K562 (cell line): ENCODE measurements around the gene PTPMT1. TPM values are rescaled to one million over a fixed set of nuclear protein-coding genes. Genes with fewer than 3 reads are reported as not detected.

Source experiments
- ADNP ChIP-seq: fragments of 200-800 bp; sonication (Bioruptor generic); IDR thresholded peaks from 2 replicates; pipeline ENCODE4 v1.6.1; 2016; ENCODE audit warnings: missing genetic modification characterization, missing compliant biosample characterization
- ARID1B ChIP-seq: fragments of 450-650 bp; IDR thresholded peaks from 2 replicates; pipeline ENCODE4 v1.6.1; 2016; ENCODE audit warnings: antibody characterized with exemption, mild to moderate bottlenecking, inconsistent platforms
- CXXC5 ChIP-seq: fragments of 250-450 bp; sonication (Bioruptor Pico); IDR thresholded peaks from 2 replicates; pipeline ENCODE4 v1.8.0; 2022; ENCODE audit warnings: inconsistent platforms, mild to moderate bottlenecking, moderate library complexity
- GTF2E2 ChIP-seq: fragments of 200-800 bp; sonication (Bioruptor generic); IDR thresholded peaks from 2 replicates; pipeline ENCODE4 v1.6.1; 2016; ENCODE audit warnings: missing genetic modification characterization, missing compliant biosample characterization
- HDAC1 ChIP-seq, 2 experiments: fragments of 450-650 bp; IDR thresholded peaks; 2 replicates each; pipeline ENCODE4 v1.6.1; 2016 to 2017; ENCODE audit warnings: inconsistent platforms in 1 of 2, mild to moderate bottlenecking in 1 of 2, moderate library complexity in 1 of 2
- HDGF ChIP-seq: fragments of 450-650 bp; IDR thresholded peaks from 2 replicates; pipeline ENCODE4 v1.6.1; 2016
- HSF4 ChIP-seq: fragments of 250-450 bp; sonication (Bioruptor Pico); IDR thresholded peaks from 2 replicates; pipeline ENCODE4 v2.1.2; 2022; ENCODE audit warnings: mild to moderate bottlenecking, moderate library complexity, borderline replicate concordance
- ILF3 ChIP-seq: fragments of 450-650 bp; IDR thresholded peaks from 2 replicates; pipeline ENCODE4 v1.6.1; 2018; ENCODE audit warnings: antibody characterized with exemption, mild to moderate bottlenecking, moderate library complexity, borderline replicate concordance
- RCOR1 ChIP-seq, 2 experiments: IDR thresholded peaks; 2 replicates each; pipeline ENCODE4 v1.6.1; 2012; ENCODE audit warnings: low read depth in 2 of 2, low read length in 2 of 2, borderline replicate concordance in 1 of 2, improper control_type of control experiment in 1 of 2
- SIN3A ChIP-seq, 2 experiments: fragments of 150-350 bp in 1 of 2; IDR thresholded peaks; 2 replicates each; pipeline ENCODE4 v1.6.1; 2011 to 2016; ENCODE audit warnings: borderline replicate concordance in 2 of 2, low read depth in 2 of 2, low read length in 2 of 2, mild to moderate bottlenecking in 2 of 2, moderate library complexity in 2 of 2; ENCODE audit not compliant: control insufficient read depth in 1 of 2
- SMARCA4 ChIP-seq: fragments of 450-650 bp; IDR thresholded peaks from 2 replicates; pipeline ENCODE4 v1.6.1; 2016
- polyA plus RNA-seq, 8 experiments: library from polyadenylated mRNA; depleted of rRNA in 4 of 8; stranded (reverse) in 5 of 8; unstranded in 3 of 8; fragments of >200 nt; fragmentation: Nextera tagmentation in 2 of 8; fragmentation: Illumina TruSeq in 1 of 8; extraction: Ambion mirVana in 2 of 8; extraction: Trizol in 1 of 8; gene quantifications; 2 replicates each; pipeline versions ENCODE4 v1.2.1 to v1.2.3, GENCODE V29; 2011 to 2014; ENCODE audit warnings: inconsistent platforms in 1 of 8, missing spikeins in 1 of 8
- total RNA-seq, 7 experiments: library from RNA; depleted of rRNA in 6 of 7; stranded (reverse); fragments of >200 nt in 6 of 7; fragmentation: Illumina TruSeq in 2 of 7; extraction: Trizol in 2 of 7; gene quantifications; 2 replicates each; pipeline versions ENCODE4 v1.2.1 to v1.2.3, GENCODE V29; 2011 to 2021; ENCODE audit warnings: low replicate concordance in 1 of 7
- TF ChIP-seq, protein P1 (sequence below), 2 experiments: fragments of 450-650 bp in 1 of 2; sonication (generic) in 1 of 2; formaldehyde crosslinking in 1 of 2; IDR thresholded peaks; 2 replicates each; pipeline versions ENCODE4 v1.7.1 to v1.9.0; 2016 to 2022; ENCODE audit warnings: inconsistent platforms in 1 of 2, mild to moderate bottlenecking in 1 of 2, missing genetic modification reagents in 1 of 2
- TF ChIP-seq, protein P2 (sequence below): sonication (generic); formaldehyde crosslinking; IDR thresholded peaks from 2 replicates; pipeline ENCODE4 v1.8.0; 2022; ENCODE audit warnings: missing genetic modification reagents, mild to moderate bottlenecking, borderline replicate concordance
- TF ChIP-seq, protein P3 (sequence below): IDR thresholded peaks from 2 replicates; pipeline ENCODE4 v1.6.1; 2012; ENCODE audit warnings: low read depth, low read length, improper control_type of control experiment, borderline replicate concordance

PTPMT1 gene
- total and polyA plus RNA-seq, 9 of the 15 experiments (the other 6 are each of a cell fraction or from before 2014, with no cell fraction given): 10.4 to 140 (median 67.2) TPM

DNA sequence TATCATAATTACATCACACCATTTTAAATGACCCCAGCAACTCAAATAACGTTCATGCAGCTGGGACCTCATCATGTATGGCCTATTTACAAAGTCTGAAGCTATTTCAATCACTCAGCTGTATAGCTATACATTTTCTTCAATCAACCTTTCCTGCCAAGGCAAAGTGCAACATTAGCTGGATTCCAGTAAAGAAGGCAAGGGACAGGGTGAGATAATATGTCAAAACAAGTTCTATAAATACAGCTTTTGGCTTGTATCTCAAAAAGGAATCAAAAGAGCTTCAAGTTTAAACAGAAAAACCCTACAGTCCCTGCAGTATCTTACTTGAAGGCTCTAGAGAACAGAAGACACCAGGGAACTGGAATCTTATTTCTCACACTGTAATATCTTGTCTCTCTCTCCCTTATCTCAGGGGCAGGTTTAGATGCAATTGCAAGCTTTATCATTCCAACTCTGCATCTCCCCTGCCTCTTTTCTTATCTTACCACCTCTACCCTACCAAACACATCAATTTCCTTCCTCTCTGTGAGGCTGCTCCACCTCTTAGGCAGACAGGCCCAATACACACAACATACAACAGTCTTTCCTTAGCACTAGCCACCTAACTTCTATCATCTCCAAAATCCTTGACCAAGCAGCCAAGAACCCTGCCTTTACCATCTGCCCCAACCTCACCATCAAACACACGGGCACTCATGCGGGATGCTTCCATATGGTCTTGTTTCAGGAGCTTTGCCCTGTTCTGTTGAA lies 47.0 kb upstream of the PTPMT1 start (continued):
- TF ChIP-seq SMARCA4 (peak; percentile 67), HDGF (0 out of 2 replicates have a peak, but pooled peaks have one; percentile 40), ILF3 (no peak), SIN3A (IDR thresholded peaks at IDR 0.05; ENCODE audit: borderline replicate concordance in 2 of 2, control insufficient read depth in 1 of 2, low read depth in 2 of 2, low read length in 2 of 2) (no peak), ADNP (tag) (no peak), GTF2E2 (tag) (no peak), HDAC1 (IDR thresholded peaks at IDR 0.05) (peak in 1 of 2 experiments; percentile 63; a peak in 1 of 4 replicates), ARID1B (peak; percentile 60), HSF4 (CRISPR knock-in tag) (no peak), RCOR1 (IDR thresholded peaks at IDR 0.05; ENCODE audit: borderline replicate concordance in 1 of 2, low read depth in 2 of 2, low read length in 2 of 2) (peak in 1 of 2 experiments; percentile 79; a peak in 2 of 4 replicates), CXXC5 (CRISPR knock-in tag) (no peak)
- TF ChIP-seq, protein P1, sequence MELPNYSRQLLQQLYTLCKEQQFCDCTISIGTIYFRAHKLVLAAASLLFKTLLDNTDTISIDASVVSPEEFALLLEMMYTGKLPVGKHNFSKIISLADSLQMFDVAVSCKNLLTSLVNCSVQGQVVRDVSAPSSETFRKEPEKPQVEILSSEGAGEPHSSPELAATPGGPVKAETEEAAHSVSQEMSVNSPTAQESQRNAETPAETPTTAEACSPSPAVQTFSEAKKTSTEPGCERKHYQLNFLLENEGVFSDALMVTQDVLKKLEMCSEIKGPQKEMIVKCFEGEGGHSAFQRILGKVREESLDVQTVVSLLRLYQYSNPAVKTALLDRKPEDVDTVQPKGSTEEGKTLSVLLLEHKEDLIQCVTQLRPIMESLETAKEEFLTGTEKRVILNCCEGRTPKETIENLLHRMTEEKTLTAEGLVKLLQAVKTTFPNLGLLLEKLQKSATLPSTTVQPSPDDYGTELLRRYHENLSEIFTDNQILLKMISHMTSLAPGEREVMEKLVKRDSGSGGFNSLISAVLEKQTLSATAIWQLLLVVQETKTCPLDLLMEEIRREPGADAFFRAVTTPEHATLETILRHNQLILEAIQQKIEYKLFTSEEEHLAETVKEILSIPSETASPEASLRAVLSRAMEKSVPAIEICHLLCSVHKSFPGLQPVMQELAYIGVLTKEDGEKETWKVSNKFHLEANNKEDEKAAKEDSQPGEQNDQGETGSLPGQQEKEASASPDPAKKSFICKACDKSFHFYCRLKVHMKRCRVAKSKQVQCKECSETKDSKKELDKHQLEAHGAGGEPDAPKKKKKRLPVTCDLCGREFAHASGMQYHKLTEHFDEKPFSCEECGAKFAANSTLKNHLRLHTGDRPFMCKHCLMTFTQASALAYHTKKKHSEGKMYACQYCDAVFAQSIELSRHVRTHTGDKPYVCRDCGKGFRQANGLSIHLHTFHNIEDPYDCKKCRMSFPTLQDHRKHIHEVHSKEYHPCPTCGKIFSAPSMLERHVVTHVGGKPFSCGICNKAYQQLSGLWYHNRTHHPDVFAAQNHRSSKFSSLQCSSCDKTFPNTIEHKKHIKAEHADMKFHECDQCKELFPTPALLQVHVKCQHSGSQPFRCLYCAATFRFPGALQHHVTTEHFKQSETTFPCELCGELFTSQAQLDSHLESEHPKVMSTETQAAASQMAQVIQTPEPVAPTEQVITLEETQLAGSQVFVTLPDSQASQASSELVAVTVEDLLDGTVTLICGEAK (IDR thresholded peaks at IDR 0.05): peak; percentile 61
- TF ChIP-seq, protein P1 (CRISPR knock-in tag; IDR thresholded peaks at IDR 0.05): no peak
- TF ChIP-seq, protein P2, sequence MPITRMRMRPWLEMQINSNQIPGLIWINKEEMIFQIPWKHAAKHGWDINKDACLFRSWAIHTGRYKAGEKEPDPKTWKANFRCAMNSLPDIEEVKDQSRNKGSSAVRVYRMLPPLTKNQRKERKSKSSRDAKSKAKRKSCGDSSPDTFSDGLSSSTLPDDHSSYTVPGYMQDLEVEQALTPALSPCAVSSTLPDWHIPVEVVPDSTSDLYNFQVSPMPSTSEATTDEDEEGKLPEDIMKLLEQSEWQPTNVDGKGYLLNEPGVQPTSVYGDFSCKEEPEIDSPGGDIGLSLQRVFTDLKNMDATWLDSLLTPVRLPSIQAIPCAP (CRISPR knock-in tag): no peak
- TF ChIP-seq, protein P3, sequence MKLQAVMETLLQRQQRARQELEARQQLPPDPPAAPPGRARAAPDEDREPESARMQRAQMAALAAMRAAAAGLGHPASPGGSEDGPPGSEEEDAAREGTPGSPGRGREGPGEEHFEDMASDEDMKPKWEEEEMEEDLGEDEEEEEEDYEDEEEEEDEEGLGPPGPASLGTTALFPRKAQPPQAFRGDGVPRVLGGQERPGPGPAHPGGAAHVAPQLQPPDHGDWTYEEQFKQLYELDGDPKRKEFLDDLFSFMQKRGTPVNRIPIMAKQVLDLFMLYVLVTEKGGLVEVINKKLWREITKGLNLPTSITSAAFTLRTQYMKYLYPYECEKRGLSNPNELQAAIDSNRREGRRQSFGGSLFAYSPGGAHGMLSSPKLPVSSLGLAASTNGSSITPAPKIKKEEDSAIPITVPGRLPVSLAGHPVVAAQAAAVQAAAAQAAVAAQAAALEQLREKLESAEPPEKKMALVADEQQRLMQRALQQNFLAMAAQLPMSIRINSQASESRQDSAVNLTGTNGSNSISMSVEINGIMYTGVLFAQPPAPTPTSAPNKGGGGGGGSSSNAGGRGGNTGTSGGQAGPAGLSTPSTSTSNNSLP: 0 out of 2 replicates have a peak, but pooled peaks have one; percentile 12
